Ovary (tissue), 3 donors: Measurements from ENCODE around the gene ERCC3.

Experiments used
- POLR2A ChIP-seq: fragments of 450-650 bp; IDR thresholded peaks from one replicate; pipeline ENCODE4 v1.6.1; 2017; ENCODE audit warnings: antibody characterized with exemption, mild to moderate bottlenecking, moderate library complexity
- TF ChIP-seq, protein P1 (sequence below), 3 donors: fragments of 450-650 bp in 2 of 3; fragments of 200-600 bp in 1 of 3; IDR thresholded peaks; one replicate each; pipeline versions ENCODE4 v1.5.1 to v1.8.0; 2016 to 2022; ENCODE audit warnings: antibody characterized with exemption in 3 of 3, mild to moderate bottlenecking in 1 of 3
- donor health status: DM: no; HTN: no; CAD: no.

DNA sequence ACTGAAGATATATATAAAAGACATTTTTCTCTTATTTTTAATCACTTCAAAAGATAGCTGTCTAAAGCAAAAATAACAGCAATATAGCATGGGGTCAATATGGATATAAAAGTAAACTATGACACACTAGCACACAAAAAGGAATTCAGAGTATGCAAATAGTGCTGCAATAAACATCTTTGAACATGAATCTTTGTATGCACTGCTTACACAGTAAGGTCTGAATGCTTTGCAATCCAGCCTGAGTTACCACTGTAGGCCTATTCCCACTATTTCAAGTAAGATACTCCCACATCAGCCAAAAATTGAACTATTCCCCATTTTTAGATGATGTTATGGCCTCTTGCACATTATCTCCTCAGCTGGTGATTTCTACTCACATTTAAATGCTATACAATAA is 27.4 kb upstream of the ERCC3 start:
- no peak for TF ChIP-seq POLR2A
- TF ChIP-seq, protein P1, sequence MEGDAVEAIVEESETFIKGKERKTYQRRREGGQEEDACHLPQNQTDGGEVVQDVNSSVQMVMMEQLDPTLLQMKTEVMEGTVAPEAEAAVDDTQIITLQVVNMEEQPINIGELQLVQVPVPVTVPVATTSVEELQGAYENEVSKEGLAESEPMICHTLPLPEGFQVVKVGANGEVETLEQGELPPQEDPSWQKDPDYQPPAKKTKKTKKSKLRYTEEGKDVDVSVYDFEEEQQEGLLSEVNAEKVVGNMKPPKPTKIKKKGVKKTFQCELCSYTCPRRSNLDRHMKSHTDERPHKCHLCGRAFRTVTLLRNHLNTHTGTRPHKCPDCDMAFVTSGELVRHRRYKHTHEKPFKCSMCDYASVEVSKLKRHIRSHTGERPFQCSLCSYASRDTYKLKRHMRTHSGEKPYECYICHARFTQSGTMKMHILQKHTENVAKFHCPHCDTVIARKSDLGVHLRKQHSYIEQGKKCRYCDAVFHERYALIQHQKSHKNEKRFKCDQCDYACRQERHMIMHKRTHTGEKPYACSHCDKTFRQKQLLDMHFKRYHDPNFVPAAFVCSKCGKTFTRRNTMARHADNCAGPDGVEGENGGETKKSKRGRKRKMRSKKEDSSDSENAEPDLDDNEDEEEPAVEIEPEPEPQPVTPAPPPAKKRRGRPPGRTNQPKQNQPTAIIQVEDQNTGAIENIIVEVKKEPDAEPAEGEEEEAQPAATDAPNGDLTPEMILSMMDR (IDR thresholded peaks at IDR 0.05) = no peak
